ENCODE measurements around the gene PHF8.

The PHF8 gene

DNA sequence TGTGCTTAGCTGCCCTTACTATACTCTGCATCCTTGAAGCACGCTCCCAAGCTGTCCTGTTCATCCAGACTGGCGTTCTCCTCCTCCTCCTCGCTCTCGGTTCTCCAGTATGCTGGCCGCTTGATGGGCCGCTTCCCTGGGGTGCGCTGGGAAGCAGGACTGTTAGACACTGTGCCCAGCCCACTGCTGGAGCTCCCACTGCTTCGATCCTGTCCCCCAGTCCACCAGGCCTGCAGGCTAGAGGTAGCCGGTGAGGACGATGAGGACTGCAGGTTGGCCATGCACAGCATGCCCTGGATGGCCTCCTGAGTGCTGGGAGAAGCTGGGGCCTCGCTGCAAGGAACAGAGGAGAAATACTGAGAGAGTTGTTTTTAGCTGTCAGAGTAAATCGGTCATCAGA, 59.4 kb downstream of the PHF8 start:
- H3K4me1 ChIP-seq (ENCODE audit: low read depth, poor library complexity, severe bottlenecking): no peaks in the 10 kb centered on the region
- no peak overlapping the region for H3K9ac ChIP-seq
- H3K27ac ChIP-seq: no peak overlapping the region
- H3K36me3 ChIP-seq (ENCODE audit: insufficient read depth): no peaks in the 10 kb centered on the region
- no peaks in the 10 kb centered on the region for H3K27me3 ChIP-seq (ENCODE audit: insufficient read depth, low read depth)
- H2AFZ ChIP-seq (ENCODE audit: low read depth): no peak overlapping the region
- no peak overlapping the region for H3K4me3 ChIP-seq (IDR thresholded peaks at IDR 0.05; ENCODE audit: insufficient read depth, low read depth, low read length)
- no peak overlapping the region for H3K4me2 ChIP-seq
- TF ChIP-seq CTCF (conservative IDR thresholded peaks at IDR 0.05; ENCODE audit: low read depth, low read length): no peak
- no peaks in the 10 kb centered on the region for H4K20me1 ChIP-seq (ENCODE audit: insufficient read depth)
- H3K79me2 ChIP-seq (ENCODE audit: insufficient read depth, low read depth): no peaks in the 10 kb centered on the region

- Histone ChIP-seq H3K4me3 (IDR thresholded peaks at IDR 0.05; ENCODE audit: insufficient read depth, low read depth, low read length) (no peak overlapping the region), H3K27me3 (ENCODE audit: insufficient read depth, low read depth) (no peaks in the 10 kb centered on the region), H3K79me2 (ENCODE audit: insufficient read depth, low read depth) (no peaks in the 10 kb centered on the region), H3K9ac (no peak overlapping the region), H3K36me3 (ENCODE audit: insufficient read depth) (no peaks in the 10 kb centered on the region), H3K4me1 (ENCODE audit: low read depth, poor library complexity, severe bottlenecking) (no peaks in the 10 kb centered on the region), H3K27ac (no peak overlapping the region), H2AFZ (ENCODE audit: low read depth) (no peak overlapping the region), H3K4me2 (no peak overlapping the region), H4K20me1 (ENCODE audit: insufficient read depth) (no peaks in the 10 kb centered on the region)
- no peak for TF ChIP-seq CTCF (conservative IDR thresholded peaks at IDR 0.05; ENCODE audit: low read depth, low read length)
Observed at GRCh38 chrX:53974529-53974928, 69.7 kb downstream of the PHF8 start.

DNA sequence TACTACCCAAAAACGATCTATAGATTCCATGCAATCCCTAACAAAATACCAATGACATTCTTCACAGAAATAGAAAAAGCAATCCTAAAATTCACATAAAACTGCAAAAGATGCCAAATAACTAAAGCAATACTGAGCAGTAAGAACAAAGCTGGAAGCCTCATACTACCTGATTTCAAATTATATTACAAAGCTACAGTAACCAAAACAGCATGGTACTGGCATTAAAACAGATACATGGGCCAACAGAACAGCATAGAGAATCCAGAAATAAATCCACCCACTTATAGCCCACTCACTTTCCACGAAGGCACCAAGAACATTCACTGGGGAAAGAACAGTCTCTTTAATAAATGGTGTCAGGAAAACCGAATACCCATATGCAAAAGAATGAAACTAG, 74.7 kb downstream of the PHF8 start:
- no peak overlapping the region for H3K27ac ChIP-seq
- no peak for TF ChIP-seq CTCF (conservative IDR thresholded peaks at IDR 0.05; ENCODE audit: low read depth, low read length)
- no peak overlapping the region for H3K9ac ChIP-seq

DNA sequence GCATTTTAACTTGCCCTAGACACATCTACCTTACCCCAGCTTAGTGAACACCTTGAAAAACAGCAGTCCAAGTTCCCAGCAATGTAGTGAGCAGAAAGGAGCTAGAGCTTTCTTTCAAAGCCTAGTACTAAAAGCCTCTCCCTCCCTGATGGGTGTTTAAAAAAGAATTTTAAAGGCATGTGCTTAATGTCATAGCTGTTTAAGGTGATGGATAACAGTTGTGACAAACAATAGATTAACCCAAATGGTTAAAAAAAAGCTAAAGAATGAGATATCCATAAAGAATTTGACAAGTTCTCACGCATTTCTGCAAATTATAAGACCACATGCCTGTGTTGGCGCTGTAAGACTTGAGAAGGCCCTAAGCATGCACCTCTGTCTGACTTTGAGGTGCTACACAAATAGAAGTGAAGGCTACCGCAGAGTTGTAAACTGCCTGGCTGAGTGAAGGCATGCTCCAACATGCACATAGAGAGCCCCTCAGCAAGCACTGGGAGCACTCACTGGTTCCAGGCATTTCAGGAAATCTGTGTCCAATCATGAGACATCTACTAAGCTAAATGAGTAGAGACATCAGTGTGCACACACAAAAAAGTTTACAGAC, 94.0 kb downstream of the PHF8 start:
- no peaks in the 10 kb centered on the region for H4K20me1 ChIP-seq (ENCODE audit: insufficient read depth)
- no peak for TF ChIP-seq CTCF (conservative IDR thresholded peaks at IDR 0.05; ENCODE audit: low read depth, low read length)
- H3K4me1 ChIP-seq (ENCODE audit: low read depth, poor library complexity, severe bottlenecking): no peaks in the 10 kb centered on the region
- H3K27ac ChIP-seq: no peak overlapping the region
- H3K4me2 ChIP-seq: no peak overlapping the region
- H3K79me2 ChIP-seq (ENCODE audit: insufficient read depth, low read depth): no peaks in the 10 kb centered on the region
- no peaks in the 10 kb centered on the region for H3K27me3 ChIP-seq (ENCODE audit: insufficient read depth, low read depth)
- no peaks in the 10 kb centered on the region for H3K36me3 ChIP-seq (ENCODE audit: insufficient read depth)
- no peak overlapping the region for H3K9ac ChIP-seq
- H2AFZ ChIP-seq (ENCODE audit: low read depth): no peak overlapping the region
- H3K4me3 ChIP-seq (IDR thresholded peaks at IDR 0.05; ENCODE audit: insufficient read depth, low read depth, low read length): no peak overlapping the region

More for the DNA sequence above, 74.7 kb downstream of the PHF8 start:
- H3K4me1 ChIP-seq (ENCODE audit: low read depth, poor library complexity, severe bottlenecking): no peaks in the 10 kb centered on the region
- H4K20me1 ChIP-seq (ENCODE audit: insufficient read depth): no peaks in the 10 kb centered on the region
- H3K27me3 ChIP-seq (ENCODE audit: insufficient read depth, low read depth): no peaks in the 10 kb centered on the region
- H3K4me2 ChIP-seq: no peak overlapping the region
- no peaks in the 10 kb centered on the region for H3K79me2 ChIP-seq (ENCODE audit: insufficient read depth, low read depth)
- H3K4me3 ChIP-seq (IDR thresholded peaks at IDR 0.05; ENCODE audit: insufficient read depth, low read depth, low read length): no peak overlapping the region
- no peaks in the 10 kb centered on the region for H3K36me3 ChIP-seq (ENCODE audit: insufficient read depth)
- no peak overlapping the region for H2AFZ ChIP-seq (ENCODE audit: low read depth)

All from KMS-11 (cell line).